ENCODE results near the gene FBXO48. TPM values are rescaled to one million over a fixed set of nuclear protein-coding genes. Genes with fewer than 3 reads are reported as not detected.

Gene FBXO48
- total and polyA plus RNA-seq, 2 of the 8 experiments (the other 6 are each of a cell fraction or from before 2014, with no cell fraction given), result 1.1 to 1.5 TPM

DNA sequence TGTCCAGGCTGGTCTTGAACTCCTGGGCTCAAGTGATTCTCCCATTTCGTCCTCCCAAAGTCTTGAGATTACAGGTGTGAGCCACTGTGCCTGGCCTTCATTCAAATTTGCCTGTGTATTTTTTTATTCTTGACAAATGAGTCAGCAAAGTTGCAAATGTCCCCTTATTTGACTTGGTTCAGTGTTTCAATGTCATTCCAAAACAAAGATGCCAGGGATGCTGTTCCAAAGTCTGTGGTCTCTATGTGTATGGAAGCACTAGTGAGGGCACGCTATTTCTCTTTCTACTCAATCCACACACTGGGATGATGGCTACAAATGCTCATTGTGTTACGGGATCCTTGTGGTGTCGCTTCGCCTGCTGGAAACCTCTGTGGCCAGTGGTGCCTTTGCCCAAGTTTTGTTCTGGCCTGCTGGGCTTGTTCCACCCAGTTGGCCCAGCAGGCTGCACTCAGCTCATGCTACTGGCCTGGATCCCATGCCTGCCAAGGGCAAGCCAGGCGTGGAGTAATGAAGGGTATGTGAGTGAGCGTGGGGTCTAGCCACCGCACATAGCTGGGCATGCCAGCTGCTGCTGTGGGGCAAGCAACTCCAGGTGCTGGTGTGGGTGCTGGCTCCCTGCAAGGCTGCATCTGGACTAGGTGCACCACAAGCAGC, 35.6 kb downstream of the FBXO48 start:
- H3K56ac ChIP-seq (replicated peaks; ENCODE audit: insufficient read length, low read depth, low read length), result no peak overlapping the region
- H2BK120ac ChIP-seq (replicated peaks; ENCODE audit: low read depth, low read length), result no peak overlapping the region
- H2BK12ac ChIP-seq (ENCODE audit: low read depth, low read length), result no peak overlapping the region
- WGBS, 2 experiments (ENCODE audit: extremely low coverage in 1 of 2, insufficient coverage in 1 of 2, insufficient read length in 1 of 2, insufficient replicate concordance in 2 of 2, low coverage in 1 of 2, low lambda C conversion rate in 2 of 2, missing lambda C conversion rate in 1 of 2), result 82% methylated on average over 8 of the region's 8 CpGs; no CpG with 5 or more reads in 1 of the 2 experiments
- H2BK5ac ChIP-seq (ENCODE audit: low read depth, low read length), result no peak overlapping the region
- no peak overlapping the region for H3K14ac ChIP-seq (ENCODE audit: insufficient read length)
- H3K4me1 ChIP-seq (replicated peaks in 1 of 4; ENCODE audit: control insufficient read depth in 3 of 4, insufficient read depth in 4 of 4, low read length in 3 of 4), result no peaks in the 10 kb centered on the region
- no peak overlapping the region for H3K4ac ChIP-seq (replicated peaks; ENCODE audit: insufficient read length, low read depth, low read length)
- H4K8ac ChIP-seq (ENCODE audit: extremely low read depth, insufficient read depth, low read length), result no peak overlapping the region
- H3K4me3 ChIP-seq (ENCODE audit: extremely low read depth in 1 of 4, insufficient read depth in 2 of 4, low read depth in 3 of 4, low read length in 4 of 4), result no peak overlapping the region
- no peak overlapping the region for H2AFZ ChIP-seq (ENCODE audit: low read length)
- no peaks in the 10 kb centered on the region for H3K27me3 ChIP-seq (replicated peaks in 1 of 4; ENCODE audit: control insufficient read depth in 3 of 4, extremely low read depth in 1 of 4, insufficient read depth in 3 of 4, low read length in 3 of 4)
- CTCF ChIA-PET (ENCODE audit: partially characterized antibody), result interaction anchor here (0.6 to 1.4 kb wide), 3 partner anchors 10 to 470 kb away, joined by 3 to 8 read pairs (median 5); no protein-coding TSS in a partner anchor
- POLR2A ChIA-PET (ENCODE audit: partially characterized antibody), result no interaction called here
- DNase-seq (ENCODE audit: low read depth in 1 of 2, low spot score in 2 of 2) (no peak), FAIRE-seq (no peak)
- H3K9ac ChIP-seq (replicated peaks in 1 of 4; ENCODE audit: extremely low read depth in 1 of 4, low read depth in 3 of 4, low read length in 3 of 4), result no peak overlapping the region
- H3K18ac ChIP-seq (ENCODE audit: extremely low read depth, low read length), result no peak overlapping the region
- H3K9me3 ChIP-seq (ENCODE audit: insufficient read depth in 2 of 2, low read depth in 1 of 2, low read length in 1 of 2), result peaks cover 0 to 3% of the 10 kb centered on the region in 2 experiments; a peak in 1 of 4 replicates
- H2BK20ac ChIP-seq (ENCODE audit: low read length), result no peak overlapping the region
- no peak overlapping the region for H2AK5ac ChIP-seq (ENCODE audit: low read depth, low read length)
- no peak overlapping the region for H2BK15ac ChIP-seq (ENCODE audit: low read length)
- no peaks in the 10 kb centered on the region for H3K79me2 ChIP-seq (ENCODE audit: control insufficient read depth in 1 of 2, insufficient read depth in 2 of 2, low read length in 2 of 2)
- TF ChIP-seq POU5F1 (IDR thresholded peaks at IDR 0.05; ENCODE audit: low read depth, low read length) (no peak), SUZ12 (IDR thresholded peaks at IDR 0.05; ENCODE audit: low read length) (no peak), SP1 (IDR thresholded peaks at IDR 0.05; ENCODE audit: low read depth, low read length) (no peak), SAP30 (IDR thresholded peaks at IDR 0.05; ENCODE audit: insufficient read depth, insufficient replicate concordance, low read length) (no peak), PHF8 (conservative IDR thresholded peaks at IDR 0.05; ENCODE audit: low read depth, low read length) (no peak), POLR2AphosphoS5 (IDR thresholded peaks at IDR 0.05; ENCODE audit: low read depth, low read length) (no peak), CHD1 (IDR thresholded peaks at IDR 0.05; ENCODE audit: low read depth, low read length) (no peak), TAF7 (optimal IDR thresholded peaks at IDR 0.05; ENCODE audit: borderline replicate concordance, low read depth, low read length) (no peak), KDM4A (IDR thresholded peaks at IDR 0.05; ENCODE audit: low read depth, low read length, severe bottlenecking) (no peak), RBBP5 (IDR thresholded peaks at IDR 0.05; ENCODE audit: borderline replicate concordance, low read depth, low read length) (no peak), ZNF274 (IDR thresholded peaks at IDR 0.05; ENCODE audit: borderline replicate concordance, extremely low read depth, low read length) (no peak), ASH2L (IDR thresholded peaks at IDR 0.05; ENCODE audit: low read length) (no peak)
- no peak overlapping the region for H4K91ac ChIP-seq (replicated peaks; ENCODE audit: insufficient read length, low read length)
- H4K5ac ChIP-seq (ENCODE audit: insufficient read length, low read depth, low read length), result no peak overlapping the region
- no peak overlapping the region for H3K27ac ChIP-seq (ENCODE audit: low read depth, low read length)
- no peaks in the 10 kb centered on the region for H3K79me1 ChIP-seq (ENCODE audit: low read depth, low read length)
- no peak overlapping the region for H3K23ac ChIP-seq (ENCODE audit: insufficient read length)
- H4K20me1 ChIP-seq (replicated peaks in 1 of 2; ENCODE audit: control insufficient read depth in 1 of 2, insufficient read depth in 2 of 2, low read length in 2 of 2), result no peaks in the 10 kb centered on the region
- no peaks in the 10 kb centered on the region for H3K23me2 ChIP-seq (ENCODE audit: low read depth, low read length)
- no peaks in the 10 kb centered on the region for H3K36me3 ChIP-seq (ENCODE audit: control insufficient read depth in 2 of 4, insufficient read depth in 4 of 4, low read length in 3 of 4)
- no peak overlapping the region for H3K4me2 ChIP-seq (ENCODE audit: insufficient read depth in 1 of 2, low read depth in 2 of 2, low read length in 2 of 2)
